Naive thymus-derived CD8-positive, alpha-beta T cell (primary cell): ENCODE data around the gene MMP20. TPM values are rescaled to one million over a fixed set of nuclear protein-coding genes. Genes with fewer than 3 reads are reported as not detected.

Source experiments
- ATAC-seq, 2 donors: fragments of 150-1000 bp; cut with Tn5 transposase in 1 of 2; sonication (Bioruptor Pico), chemical (Tn5 transposase) in 1 of 2; 1 replicate in 1 of 2; 2 replicates in 1 of 2; pipeline ENCODE4 v1.10.0; 2021; ENCODE audit warnings: mild to moderate bottlenecking in 2 of 2, moderate library complexity in 2 of 2
- POLR2A ChIA-PET: fragments of 350-600 bp; sonication (Branson Sonifier 250); formaldehyde crosslinking; loops from one replicate; lab custom pipeline; 2021; ENCODE audit warnings: antibody characterized with exemption; lab: Charles Lee
- DNase-seq, 10 donors: peaks; one replicate each; pipeline versions ENCODE4 v3.0.0 to v3.0.0-alpha.2; 2020 to 2022
- H3K27ac Mint-ChIP-seq, 10 donors: one replicate each; pipeline ENCODE4 v1.8.0; 2020 to 2022; ENCODE audit warnings: mild to moderate bottlenecking in 10 of 10, mixed read lengths in 10 of 10, moderate library complexity in 4 of 10, inconsistent platforms in 1 of 10
- H3K27me3 Mint-ChIP-seq, 5 donors: one replicate each; pipeline ENCODE4 v1.8.0; 2021 to 2022; ENCODE audit warnings: mixed read lengths in 5 of 5
- H3K36me3 Mint-ChIP-seq, 3 donors: one replicate each; pipeline ENCODE4 v1.8.0; 2020 to 2022; ENCODE audit warnings: mixed read lengths in 3 of 3, mild to moderate bottlenecking in 2 of 3, inconsistent platforms in 1 of 3
- H3K4me1 Mint-ChIP-seq, 4 donors: one replicate each; pipeline ENCODE4 v1.8.0; 2021 to 2022; ENCODE audit warnings: mixed read lengths in 4 of 4
- H3K4me3 Mint-ChIP-seq, 10 donors: one replicate each; pipeline ENCODE4 v1.8.0; 2020 to 2022; ENCODE audit warnings: mild to moderate bottlenecking in 10 of 10, mixed read lengths in 10 of 10, moderate library complexity in 6 of 10, inconsistent platforms in 1 of 10
- H3K9me3 Mint-ChIP-seq, 9 donors: one replicate each; pipeline ENCODE4 v1.8.0; 2020 to 2022; ENCODE audit warnings: mixed read lengths in 9 of 9, mild to moderate bottlenecking in 3 of 9, inconsistent platforms in 1 of 9, moderate library complexity in 1 of 9
- polyA plus RNA-seq, 3 donors: library from polyadenylated mRNA; unstranded; fragments of 300-500 nt; fragmentation: Illumina TruSeq; gene quantifications; one replicate each; pipeline ENCODE4 v1.2.3, GENCODE V29; 2021
- total RNA-seq, 8 experiments: library from RNA in 2 of 8; stranded (reverse) in 2 of 8; gene quantifications; one replicate each; pipeline ENCODE4 v1.2.3 and lab custom pipeline; 2021 to 2026

The MMP20 gene
- total and polyA plus RNA-seq, 5 experiments from 2014 or later: not detected

- POLR2A ChIA-PET: no interaction called here
- peaks cover 0 to 7% (median 1%) of the 10 kb centered on the region in 9 donors for H3K9me3 Mint-ChIP-seq
- ATAC-seq (no peak), DNase-seq (no peak)
- H3K27me3 Mint-ChIP-seq: no peaks in the 10 kb centered on the region
- peaks cover 0 to 4% (median 0%) of the 10 kb centered on the region in 3 donors for H3K36me3 Mint-ChIP-seq
- no peak overlapping the region for H3K27ac Mint-ChIP-seq
- H3K4me1 Mint-ChIP-seq: peaks cover 5 to 15% (median 8%) of the 10 kb centered on the region in 4 donors
- H3K4me3 Mint-ChIP-seq: no peak overlapping the region
Observed at GRCh38 chr11:102582140-102582539, 43.0 kb downstream of the MMP20 start.

GRCh38 chr11:102581066-102581465, 44.1 kb downstream of the MMP20 start:
- no peaks in the 10 kb centered on the region for H3K27me3 Mint-ChIP-seq
- H3K9me3 Mint-ChIP-seq: peaks cover 0 to 8% (median 0%) of the 10 kb centered on the region in 9 donors
- H3K4me1 Mint-ChIP-seq: peaks cover 9 to 25% (median 19%) of the 10 kb centered on the region in 4 donors
- H3K4me3 Mint-ChIP-seq: no peak overlapping the region
- no peak for ATAC-seq
- peaks cover 0 to 3% (median 0%) of the 10 kb centered on the region in 3 donors for H3K36me3 Mint-ChIP-seq
- POLR2A ChIA-PET: no interaction called here
- H3K27ac Mint-ChIP-seq: no peak overlapping the region
- DNase-seq: no peak

GRCh38 chr11:102580185-102580951, 44.8 kb downstream of the MMP20 start:
- H3K4me1 Mint-ChIP-seq: peaks cover 9 to 30% (median 23%) of the 10 kb centered on the region in 4 donors
- peaks cover 0 to 15% (median 0%) of the 10 kb centered on the region in 9 donors for H3K9me3 Mint-ChIP-seq
- peak overlapping the region in 2 of 10 donors; percentile 5 to 23 for H3K27ac Mint-ChIP-seq
- H3K27me3 Mint-ChIP-seq: no peaks in the 10 kb centered on the region
- peaks cover 0 to 3% (median 0%) of the 10 kb centered on the region in 3 donors for H3K36me3 Mint-ChIP-seq
- POLR2A ChIA-PET: no interaction called here
- DNase-seq: no peak
- no peak for ATAC-seq
- H3K4me3 Mint-ChIP-seq: no peak overlapping the region

- peaks cover 0 to 15% (median 0%) of the 10 kb centered on the region in 9 donors for H3K9me3 Mint-ChIP-seq
- H3K4me3 Mint-ChIP-seq: peak overlapping the region in 3 of 10 donors; percentile 45 to 74 (median 51)
Observed at GRCh38 chr11:102577723-102578122, 47.4 kb downstream of the MMP20 start.

DNA sequence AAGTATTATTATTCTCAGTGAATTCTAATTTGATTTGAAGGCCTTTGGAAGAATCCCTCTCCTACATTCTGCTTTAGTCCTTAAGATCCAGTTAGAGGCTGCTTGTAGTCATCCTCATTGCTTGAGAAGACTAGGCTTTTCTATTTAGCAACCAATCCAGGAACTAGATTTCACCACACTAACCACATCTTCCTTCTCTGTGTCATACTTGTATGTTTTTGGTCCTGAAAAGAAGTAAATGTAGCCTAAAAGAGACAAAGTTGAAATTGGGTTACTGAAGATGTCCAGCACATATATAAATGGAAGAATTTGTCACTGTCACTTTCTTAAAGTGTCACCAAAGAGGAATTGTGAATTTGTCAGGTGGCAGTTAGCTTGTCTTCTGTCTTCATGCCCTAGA, 48.0 kb downstream of the MMP20 start:
- Mint-ChIP-seq H3K36me3 (no peaks in the 10 kb centered on the region), H3K9me3 (peaks cover 0 to 15% (median 0%) of the 10 kb centered on the region in 9 donors), H3K4me1 (peaks cover 9 to 30% (median 23%) of the 10 kb centered on the region in 4 donors), H3K27me3 (no peaks in the 10 kb centered on the region), H3K4me3 (peak overlapping the region in 8 of 10 donors; percentile 0 to 74 (median 40)), H3K27ac (peak overlapping the region in 6 of 10 donors; percentile 1 to 72 (median 46))
- peak in 2 of 10 donors; percentile 19 to 21 for DNase-seq
- ATAC-seq: peak; percentile 58 to 61
- POLR2A ChIA-PET: no interaction called here

More at GRCh38 chr11:102577723-102578122, 47.4 kb downstream of the MMP20 start:
- peaks cover 9 to 30% (median 23%) of the 10 kb centered on the region in 4 donors for H3K4me1 Mint-ChIP-seq
- DNase-seq: no peak
- no peaks in the 10 kb centered on the region for H3K36me3 Mint-ChIP-seq
- H3K27ac Mint-ChIP-seq: peak overlapping the region in 5 of 10 donors; percentile 35 to 72 (median 47)
- POLR2A ChIA-PET: no interaction called here
- H3K27me3 Mint-ChIP-seq: no peaks in the 10 kb centered on the region
- ATAC-seq: no peak

DNA sequence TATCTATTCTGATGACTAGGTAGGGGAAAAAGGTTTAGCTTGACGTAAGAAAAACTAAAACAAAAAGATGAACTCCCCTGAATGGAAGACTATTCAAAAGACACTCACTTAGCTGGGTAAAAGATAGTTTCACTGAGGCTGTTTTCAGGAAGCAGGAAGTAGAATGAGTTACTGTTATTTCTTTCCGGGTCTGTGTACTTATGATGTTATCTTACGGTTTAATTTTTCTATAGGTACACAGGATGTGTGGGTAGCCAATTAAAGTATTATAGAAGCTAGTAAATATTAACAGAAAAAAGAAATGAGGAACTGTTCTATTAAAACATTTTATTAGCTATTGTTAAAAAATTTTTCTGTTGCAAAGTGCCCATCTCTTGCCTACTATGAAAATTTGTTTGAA, 48.8 kb downstream of the MMP20 start:
- peak in 1 of 10 donors; percentile 18 for DNase-seq
- Mint-ChIP-seq H3K4me1 (peaks cover 9 to 30% (median 23%) of the 10 kb centered on the region in 4 donors), H3K36me3 (peaks cover 0 to 4% (median 0%) of the 10 kb centered on the region in 3 donors), H3K27me3 (no peaks in the 10 kb centered on the region), H3K9me3 (peaks cover 0 to 15% (median 0%) of the 10 kb centered on the region in 9 donors), H3K4me3 (peak overlapping the region in 8 of 10 donors; percentile 0 to 51 (median 36)), H3K27ac (peak overlapping the region in 6 of 10 donors; percentile 4 to 85 (median 46))
- POLR2A ChIA-PET: interaction anchor here (0.5 to 0.6 kb wide), 3 partner anchors 13 to 330 kb away, joined by 3 to 5 read pairs (median 3); no protein-coding TSS in a partner anchor
- ATAC-seq: peak in 1 of 2 donors; percentile 57

GRCh38 chr11:102575012-102575411, 50.1 kb downstream of the MMP20 start:
- no peaks in the 10 kb centered on the region for H3K27me3 Mint-ChIP-seq
- H3K9me3 Mint-ChIP-seq: peaks cover 0 to 15% (median 0%) of the 10 kb centered on the region in 9 donors
- peak overlapping the region in 1 of 10 donors; percentile 6 for H3K27ac Mint-ChIP-seq
- ATAC-seq: no peak
- no peak for DNase-seq
- H3K4me1 Mint-ChIP-seq: peaks cover 9 to 25% (median 23%) of the 10 kb centered on the region in 4 donors
- POLR2A ChIA-PET: no interaction called here
- H3K4me3 Mint-ChIP-seq: no peak overlapping the region
- peaks cover 0 to 4% (median 0%) of the 10 kb centered on the region in 3 donors for H3K36me3 Mint-ChIP-seq

- no peak for ATAC-seq
- no peak for DNase-seq
- no peaks in the 10 kb centered on the region for H3K27me3 Mint-ChIP-seq
- H3K9me3 Mint-ChIP-seq: peaks cover 0 to 15% (median 5%) of the 10 kb centered on the region in 9 donors
- no peak overlapping the region for H3K4me3 Mint-ChIP-seq
- H3K27ac Mint-ChIP-seq: no peak overlapping the region
- POLR2A ChIA-PET: no interaction called here
- peaks cover 9 to 25% (median 23%) of the 10 kb centered on the region in 4 donors for H3K4me1 Mint-ChIP-seq
- H3K36me3 Mint-ChIP-seq: peaks cover 0 to 14% (median 4%) of the 10 kb centered on the region in 3 donors
Observed at GRCh38 chr11:102573851-102574250, 51.3 kb downstream of the MMP20 start.

DNA sequence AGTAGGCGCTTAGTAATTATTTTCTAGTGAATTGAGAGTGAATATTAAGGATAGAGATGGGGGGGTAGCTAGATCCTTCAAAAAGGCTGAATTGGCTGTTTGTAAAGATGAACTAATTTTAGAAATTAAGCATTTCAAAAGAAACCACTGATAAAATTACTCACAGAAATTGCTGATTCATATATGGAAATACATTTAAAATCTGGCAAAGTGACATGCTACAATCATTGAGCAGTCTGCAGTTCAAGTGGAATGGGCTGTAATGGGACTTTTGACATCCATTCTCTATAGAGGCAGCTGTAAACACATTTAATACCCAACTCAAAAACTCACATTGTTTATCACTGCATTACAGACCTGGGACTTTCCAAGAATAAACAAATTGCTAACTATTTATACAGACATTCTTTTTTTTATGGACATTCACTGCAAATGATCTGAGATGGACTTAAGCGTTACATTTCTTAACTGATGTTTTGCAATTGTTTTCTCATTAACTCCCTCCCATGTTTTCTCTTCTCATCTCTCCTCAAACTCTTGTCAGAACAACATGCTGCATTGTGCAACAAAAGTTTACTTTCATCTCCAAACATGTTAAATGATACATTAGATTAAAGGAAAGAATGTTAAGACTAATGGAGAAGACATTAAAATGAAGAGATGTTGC, 52.4 kb downstream of the MMP20 start:
- no peak overlapping the region for H3K4me3 Mint-ChIP-seq
- peaks cover 0 to 23% (median 5%) of the 10 kb centered on the region in 9 donors for H3K9me3 Mint-ChIP-seq
- POLR2A ChIA-PET: no interaction called here
- peaks cover 9 to 23% (median 20%) of the 10 kb centered on the region in 4 donors for H3K4me1 Mint-ChIP-seq
- H3K27ac Mint-ChIP-seq: no peak overlapping the region
- H3K27me3 Mint-ChIP-seq: no peaks in the 10 kb centered on the region
- no peak for DNase-seq
- no peak for ATAC-seq
- peaks cover 0 to 14% (median 6%) of the 10 kb centered on the region in 3 donors for H3K36me3 Mint-ChIP-seq

DNA sequence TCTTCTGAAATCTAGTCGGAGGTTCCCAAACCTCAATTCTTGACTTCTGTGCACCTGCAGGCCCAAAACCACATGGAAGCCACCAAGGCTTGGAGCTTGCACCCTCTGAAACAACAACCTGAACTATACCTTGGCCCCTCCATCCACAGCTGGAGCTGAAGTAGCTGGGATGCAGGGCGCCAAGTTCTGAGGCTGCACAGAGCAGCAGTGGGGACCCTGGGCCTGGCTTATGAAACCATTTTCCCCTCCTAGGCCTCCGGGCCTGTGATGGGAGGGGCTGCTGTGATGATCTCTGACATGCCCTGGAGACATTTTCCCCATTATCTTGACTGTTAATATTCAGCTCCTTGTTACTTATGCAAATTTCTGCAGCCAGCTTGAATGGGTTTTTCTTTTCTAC, 56.3 kb downstream of the MMP20 start:
- Mint-ChIP-seq H3K4me1 (peaks cover 0 to 4% (median 1%) of the 10 kb centered on the region in 4 donors), H3K36me3 (peaks cover 0 to 18% (median 14%) of the 10 kb centered on the region in 3 donors), H3K9me3 (peaks cover 0 to 37% (median 7%) of the 10 kb centered on the region in 9 donors), H3K27ac (no peak overlapping the region), H3K4me3 (no peak overlapping the region), H3K27me3 (no peaks in the 10 kb centered on the region)
- ATAC-seq (no peak), DNase-seq (no peak)
- POLR2A ChIA-PET: no interaction called here

DNA sequence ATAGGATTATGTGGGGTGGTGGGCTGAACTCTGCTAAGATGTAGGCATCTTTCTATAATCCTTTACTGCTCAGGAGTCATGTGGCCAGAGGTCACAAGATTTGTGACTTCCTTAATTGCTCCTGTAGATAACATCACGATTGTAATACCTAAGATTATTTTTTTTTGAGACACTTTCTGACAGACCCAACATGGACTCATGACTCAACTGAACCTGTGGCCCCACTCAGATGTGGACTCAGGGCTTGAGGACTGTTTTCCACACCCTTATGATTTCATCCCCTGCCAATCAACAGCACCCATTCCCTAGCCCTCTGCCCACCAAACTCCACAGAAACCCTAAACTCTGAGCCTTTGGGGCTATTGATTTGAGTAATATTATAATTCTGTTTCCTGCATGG, 59.0 kb downstream of the MMP20 start:
- Mint-ChIP-seq H3K4me3 (no peak overlapping the region), H3K27ac (no peak overlapping the region), H3K9me3 (peaks cover 0 to 37% (median 7%) of the 10 kb centered on the region in 9 donors), H3K4me1 (peaks cover 9 to 30% (median 26%) of the 10 kb centered on the region in 4 donors), H3K27me3 (no peaks in the 10 kb centered on the region), H3K36me3 (peaks cover 0 to 14% (median 14%) of the 10 kb centered on the region in 3 donors)
- DNase-seq (no peak), ATAC-seq (no peak)
- POLR2A ChIA-PET: no interaction called here

DNA sequence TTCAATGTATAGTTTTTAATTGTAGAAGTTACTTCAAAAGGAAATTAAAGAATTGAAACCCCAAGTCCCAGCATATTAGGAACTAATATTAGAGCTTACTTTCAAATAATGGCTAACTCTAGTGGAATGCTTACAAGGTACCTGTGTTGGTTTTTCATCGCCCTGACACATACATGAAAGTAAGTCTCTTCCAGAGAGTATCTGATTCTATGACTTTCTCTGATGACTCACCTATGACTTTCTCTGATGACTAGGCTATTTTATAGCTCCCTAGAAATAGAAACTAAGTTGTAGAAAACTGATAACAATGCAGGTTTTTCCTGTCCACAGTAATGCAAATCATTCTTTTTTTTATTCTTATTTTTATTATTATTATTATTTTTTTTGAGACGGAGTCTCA, 61.0 kb downstream of the MMP20 start:
- ATAC-seq (no peak), DNase-seq (no peak)
- Mint-ChIP-seq H3K9me3 (peaks cover 0 to 28% (median 7%) of the 10 kb centered on the region in 9 donors), H3K36me3 (peaks cover 0 to 11% (median 5%) of the 10 kb centered on the region in 3 donors), H3K27me3 (no peaks in the 10 kb centered on the region), H3K4me1 (peaks cover 18 to 49% (median 44%) of the 10 kb centered on the region in 4 donors), H3K4me3 (no peak overlapping the region), H3K27ac (peak overlapping the region in 1 of 10 donors; percentile 40)
- POLR2A ChIA-PET: interaction anchor here (0.8 kb wide), 1 partner anchor 48 kb away, joined by 4 read pairs; no protein-coding TSS in a partner anchor
